H9 (cell line): Measurements from ENCODE around the gene MTHFD2. TPM values are rescaled to one million over a fixed set of nuclear protein-coding genes. Genes with fewer than 3 reads are reported as not detected.
"Not testable (repeated sequence)": the region's sequence is repeated elsewhere in the genome, so short reads cannot be mapped to it uniquely, and the experiment has no call there.

Experiments used
- DNase-seq: peaks from one replicate; pipeline ENCODE4 v3.0.0-alpha.2; 2017
- H2AFZ ChIP-seq: one replicate; pipeline ENCODE4 v1.6.1; 2013; ENCODE audit warnings: mild to moderate bottlenecking, low read length, control low read depth, moderate library complexity
- H2AK5ac ChIP-seq: 2 replicates; pipeline ENCODE4 v1.6.1; 2013; ENCODE audit warnings: low read length, control low read depth, mixed read lengths; ENCODE audit not compliant: insufficient read length
- H2BK120ac ChIP-seq: one replicate; pipeline ENCODE4 v1.6.1; 2013; ENCODE audit warnings: low read depth, mild to moderate bottlenecking, low read length, control low read depth, inconsistent platforms; ENCODE audit not compliant: poor library complexity, severe bottlenecking
- H2BK12ac ChIP-seq: 2 replicates; pipeline ENCODE4 v1.6.1; 2013; ENCODE audit warnings: low read length, control low read depth, mixed read lengths, low read depth; ENCODE audit not compliant: insufficient read length
- H2BK15ac ChIP-seq: 2 replicates; pipeline ENCODE4 v1.6.1; 2013; ENCODE audit warnings: low read depth, low read length, control low read depth
- H2BK20ac ChIP-seq: one replicate; pipeline ENCODE4 v1.6.1; 2013; ENCODE audit warnings: low read depth, mild to moderate bottlenecking, low read length, control low read depth, inconsistent platforms; ENCODE audit not compliant: poor library complexity, severe bottlenecking
- H2BK5ac ChIP-seq: 2 replicates; pipeline ENCODE4 v1.6.1; 2013; ENCODE audit warnings: low read length, control low read depth, mixed read lengths; ENCODE audit not compliant: insufficient read length
- H3K14ac ChIP-seq: 2 replicates; pipeline ENCODE4 v1.6.1; 2013; ENCODE audit warnings: low read length, control low read depth; ENCODE audit not compliant: insufficient read depth
- H3K18ac ChIP-seq: 2 replicates; pipeline ENCODE4 v1.6.1; 2013; ENCODE audit warnings: low read depth, mild to moderate bottlenecking, mixed read lengths, low read length, control low read depth; ENCODE audit not compliant: insufficient read length
- H3K23ac ChIP-seq: 2 replicates; pipeline ENCODE4 v1.6.1; 2013; ENCODE audit warnings: low read length, control low read depth, mixed read lengths, low read depth; ENCODE audit not compliant: insufficient read length
- H3K23me2 ChIP-seq: 2 replicates; pipeline ENCODE4 v1.6.1; 2013; ENCODE audit warnings: low read depth, mild to moderate bottlenecking, mixed read lengths, low read length, control low read depth; ENCODE audit not compliant: insufficient read length, poor library complexity, severe bottlenecking
- H3K27ac ChIP-seq: 2 replicates; pipeline ENCODE4 v1.5.1; 2013; ENCODE audit warnings: low read length, control low read depth, mixed read lengths, low read depth; ENCODE audit not compliant: insufficient read length
- H3K27me3 ChIP-seq: 2 replicates; pipeline ENCODE4 v1.6.1; 2013; ENCODE audit warnings: low read length, control low read depth, inconsistent platforms; ENCODE audit not compliant: insufficient read depth
- H3K4ac ChIP-seq: 2 replicates; pipeline ENCODE4 v1.6.1; 2013; ENCODE audit warnings: low read depth, mild to moderate bottlenecking, control low read depth, inconsistent platforms, low read length, moderate library complexity
- H3K4me1 ChIP-seq: 2 replicates; pipeline ENCODE4 v1.6.1; 2013; ENCODE audit warnings: low read length, control low read depth, inconsistent platforms; ENCODE audit not compliant: insufficient read depth
- H3K4me2 ChIP-seq: 2 replicates; pipeline ENCODE4 v1.6.1; 2013; ENCODE audit warnings: low read length, control low read depth, mixed read lengths; ENCODE audit not compliant: insufficient read length, insufficient read depth
- H3K56ac ChIP-seq: 2 replicates; pipeline ENCODE4 v1.6.1; 2013; ENCODE audit warnings: low read depth, mild to moderate bottlenecking, mixed read lengths, low read length, control low read depth; ENCODE audit not compliant: insufficient read length
- H3K79me1 ChIP-seq: 2 replicates; pipeline ENCODE4 v1.6.1; 2013; ENCODE audit warnings: low read depth, mild to moderate bottlenecking, moderate library complexity, low read length, control low read depth, inconsistent platforms; ENCODE audit not compliant: insufficient read depth, poor library complexity, severe bottlenecking
- H3K79me2 ChIP-seq: 2 replicates; pipeline ENCODE4 v1.6.1; 2013; ENCODE audit warnings: low read length, control low read depth, inconsistent platforms; ENCODE audit not compliant: insufficient read depth
- H3K9ac ChIP-seq: 2 replicates; pipeline ENCODE4 v1.6.1; 2013; ENCODE audit warnings: low read length, control low read depth, mixed read lengths; ENCODE audit not compliant: insufficient read length; ENCODE audit errors: extremely low read depth
- H3K9me3 ChIP-seq: one replicate; pipeline ENCODE4 v1.6.1; 2013; ENCODE audit warnings: low read depth, low read length, inconsistent platforms; ENCODE audit not compliant: control insufficient read depth
- H3T11ph ChIP-seq: one replicate; pipeline ENCODE4 v1.6.1; 2013; ENCODE audit warnings: mild to moderate bottlenecking, low read length, control low read depth, inconsistent platforms
- H4K20me1 ChIP-seq: one replicate; pipeline ENCODE4 v1.6.1; 2013; ENCODE audit not compliant: control insufficient read depth, insufficient read length, insufficient read depth
- H4K5ac ChIP-seq: 2 replicates; pipeline ENCODE4 v1.6.1; 2013; ENCODE audit warnings: low read depth, mild to moderate bottlenecking, mixed read lengths, low read length, control low read depth; ENCODE audit not compliant: insufficient read length
- H4K8ac ChIP-seq: replicated peaks from 2 replicates; pipeline ENCODE4 v1.6.1; 2013; ENCODE audit warnings: low read length, control low read depth, mixed read lengths, low read depth; ENCODE audit not compliant: insufficient read length
- H4K91ac ChIP-seq: 2 replicates; pipeline ENCODE4 v1.6.1; 2013; ENCODE audit warnings: low read depth, mild to moderate bottlenecking, moderate library complexity, mixed read lengths, low read length, control low read depth; ENCODE audit not compliant: insufficient read length
- H3K27ac Mint-ChIP-seq, 3 experiments: 2 replicates in 2 of 3; 3 replicates in 1 of 3; pipeline ENCODE4 v1.8.0; 2020 to 2021; ENCODE audit warnings: mixed read lengths in 3 of 3, mild to moderate bottlenecking in 1 of 3, moderate library complexity in 1 of 3
- H3K27me3 Mint-ChIP-seq: 2 replicates; pipeline ENCODE4 v1.8.0; 2021; ENCODE audit warnings: low read depth, mild to moderate bottlenecking, moderate library complexity, mixed read lengths
- H3K36me3 Mint-ChIP-seq, 3 experiments: 2 replicates in 2 of 3; 3 replicates in 1 of 3; pipeline ENCODE4 v1.8.0; 2020 to 2021; ENCODE audit warnings: low read depth in 3 of 3, mixed read lengths in 3 of 3; ENCODE audit not compliant: insufficient read depth in 1 of 3
- H3K4me1 Mint-ChIP-seq, 2 experiments: 2 replicates each; pipeline ENCODE4 v1.8.0; 2020; ENCODE audit warnings: mixed read lengths in 2 of 2
- H3K4me3 Mint-ChIP-seq, 2 experiments: 2 replicates in 1 of 2; 3 replicates in 1 of 2; pipeline ENCODE4 v1.8.0; 2020 to 2021; ENCODE audit warnings: mild to moderate bottlenecking in 2 of 2, mixed read lengths in 2 of 2, moderate library complexity in 1 of 2
- H3K9me3 Mint-ChIP-seq, 2 experiments: 2 replicates in 1 of 2; 3 replicates in 1 of 2; pipeline ENCODE4 v1.8.0; 2020; ENCODE audit warnings: mild to moderate bottlenecking in 2 of 2, mixed read lengths in 2 of 2, moderate library complexity in 1 of 2
- CTCF ChIP-seq: fragments of 200-600 bp; sonication (generic); conservative IDR thresholded peaks from 3 replicates; pipeline ENCODE4 v1.8.0; 2021; ENCODE audit warnings: antibody characterized with exemption, mild to moderate bottlenecking
- WGBS: extraction: QIAGEN DNeasy Blood & Tissue Kit; methylation state at CpG from one replicate; pipeline ENCODE4 v1.1.7; 2013; ENCODE audit warnings: missing lambda C conversion rate, low lambda C conversion rate, mixed read lengths; ENCODE audit not compliant: insufficient read length; ENCODE audit errors: extremely low coverage; 5-methylcytosine and 5-hydroxymethylcytosine counted together
- total RNA-seq: library from RNA; stranded (reverse); gene quantifications from 2 replicates; pipeline ENCODE4 v1.2.1, GENCODE V29; 2021

Gene MTHFD2
- total RNA-seq, 1 experiment from 2014 or later: 201 TPM

GRCh38 chr2:74212702-74213410 is 14.4 kb downstream of the MTHFD2 start:
- Histone ChIP-seq H3K4ac (no peak overlapping the region), H2BK15ac (no peak overlapping the region), H3K4me1 (no peaks in the 10 kb centered on the region), H2BK12ac (no peak overlapping the region), H2BK120ac (no peak overlapping the region), H3K9me3 (no peaks in the 10 kb centered on the region), H4K8ac (no peak overlapping the region), H4K91ac (no peak overlapping the region), H3T11ph (no peak overlapping the region), H3K9ac (no peak overlapping the region), H4K5ac (no peak overlapping the region), H3K79me2 (peaks cover 4% of the 10 kb centered on the region; the same call in 1 of the 2 replicates), H2BK20ac (no peak overlapping the region), H3K27me3 (no peaks in the 10 kb centered on the region), H2AK5ac (no peak overlapping the region), H3K14ac (no peak overlapping the region), H3K23ac (no peak overlapping the region), H2AFZ (no peak overlapping the region), H3K23me2 (no peaks in the 10 kb centered on the region), H2BK5ac (no peak overlapping the region), H4K20me1 (no peaks in the 10 kb centered on the region), H3K27ac (no peak overlapping the region), H3K4me2 (no peak overlapping the region), H3K56ac (no peak overlapping the region), H3K18ac (no peak overlapping the region), H3K79me1 (peaks cover 2% of the 10 kb centered on the region)
- Mint-ChIP-seq H3K27ac (no peak overlapping the region), H3K36me3 (peaks cover 58 to 94% (median 90%) of the 10 kb centered on the region in 3 experiments), H3K4me1 (peaks cover 0 to 4% of the 10 kb centered on the region in 2 experiments; a peak in 1 of 4 replicates), H3K9me3 (no peaks in the 10 kb centered on the region), H3K4me3 (no peak overlapping the region), H3K27me3 (no peaks in the 10 kb centered on the region)
- DNase-seq: no peak
- TF ChIP-seq CTCF: no peak
- WGBS: no CpG with 5 or more reads among the region's 3 CpGs

GRCh38 chr2:74215771-74216170 is 17.4 kb downstream of the MTHFD2 start:
- Mint-ChIP-seq H3K27ac (0 out of 7 replicates have a peak overlapping the region, but pooled peaks of 1 of the 3 experiments have one; percentile 28), H3K36me3 (peaks cover 43 to 86% (median 85%) of the 10 kb centered on the region in 3 experiments; a peak in 6 of 7 replicates)
- not testable (repeated sequence) for H2AK5ac ChIP-seq, H3K9me3 ChIP-seq, H3K79me2 ChIP-seq, H2BK15ac ChIP-seq, H3K9me3 Mint-ChIP-seq, H2BK120ac ChIP-seq, H4K5ac ChIP-seq, H2BK5ac ChIP-seq, H3K4ac ChIP-seq, H3T11ph ChIP-seq, H2BK12ac ChIP-seq, H2AFZ ChIP-seq, H3K27ac ChIP-seq, H4K8ac ChIP-seq, H3K4me3 Mint-ChIP-seq, H3K4me2 ChIP-seq, H3K79me1 ChIP-seq, H4K91ac ChIP-seq, H3K27me3 Mint-ChIP-seq, H4K20me1 ChIP-seq, H3K27me3 ChIP-seq, H3K56ac ChIP-seq, H3K14ac ChIP-seq, H3K4me1 Mint-ChIP-seq, H3K23ac ChIP-seq, H2BK20ac ChIP-seq, DNase-seq, H3K18ac ChIP-seq, H3K9ac ChIP-seq, H3K4me1 ChIP-seq, H3K23me2 ChIP-seq
- no CpG with 5 or more reads among the region's 6 CpGs for WGBS
